ENCODE measurements around the gene GPR12.

GPR12 gene

GRCh38 chr13:26759907-26760831 is at the start of gene GPR12:
TSS of gene GPR12 (minus strand) at chr13:26760786. CDS start at chr13:26759827, 959 bp downstream.
- no peak for DNase-seq

DNA sequence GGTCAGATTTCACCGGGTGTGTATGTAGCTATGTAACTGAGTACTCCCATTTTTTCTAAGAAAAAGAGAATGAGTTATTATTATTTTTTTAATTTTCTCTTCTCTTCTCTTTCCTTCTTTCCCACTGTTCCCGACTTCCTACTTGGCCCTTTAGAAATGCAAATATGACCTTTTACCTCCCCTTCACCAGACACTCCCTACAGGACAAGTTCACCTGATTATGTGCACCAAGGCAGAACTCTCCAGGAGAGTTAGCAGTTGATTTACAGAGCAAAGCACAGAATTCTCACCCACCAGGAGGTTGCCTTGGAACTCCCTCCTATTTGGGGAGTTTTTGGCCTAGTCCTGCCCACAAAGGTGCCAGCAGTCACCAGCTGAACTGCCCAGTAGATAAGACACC is 49.5 kb upstream of the GPR12 start:
- no peak for DNase-seq

DNA sequence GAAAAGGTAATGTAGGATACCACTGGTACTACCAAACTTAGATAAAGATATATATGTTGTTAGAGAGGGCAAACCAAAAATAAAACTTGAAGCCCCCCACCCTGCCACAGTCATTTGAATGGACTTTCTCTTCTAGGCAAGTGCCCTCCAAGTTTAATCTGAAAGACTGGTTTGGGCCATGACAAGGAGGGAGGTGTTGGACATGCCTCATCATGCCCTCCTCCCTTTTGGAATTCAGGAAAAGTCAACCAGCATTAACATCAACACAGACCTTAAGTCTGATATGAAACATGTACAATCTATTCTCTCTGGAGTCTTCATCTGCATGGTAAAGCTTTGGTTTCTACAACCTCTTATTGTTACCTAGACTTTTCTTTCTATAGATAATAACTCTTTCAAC is 46.3 kb upstream of the GPR12 start:
- DNase-seq: no peak

DNA sequence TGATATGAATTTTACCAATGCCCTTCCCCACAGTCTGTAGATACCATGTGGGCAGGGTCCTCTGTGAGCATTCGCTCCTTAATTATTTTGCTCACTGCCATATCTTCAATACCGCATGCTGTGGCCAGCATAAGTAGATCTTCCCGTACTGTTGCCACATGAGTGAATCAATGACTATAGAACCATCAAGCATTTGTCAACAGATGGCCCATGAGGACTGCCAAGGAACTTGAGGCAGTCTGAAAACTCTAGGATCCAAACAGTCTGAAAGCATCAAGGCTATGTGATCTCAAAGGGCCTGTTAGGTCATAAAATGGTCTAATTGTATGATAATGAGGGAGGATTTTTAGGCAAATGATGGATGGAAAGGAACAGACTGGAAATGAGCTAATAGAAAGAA is 27.4 kb upstream of the GPR12 start:
- no peak for DNase-seq

DNA sequence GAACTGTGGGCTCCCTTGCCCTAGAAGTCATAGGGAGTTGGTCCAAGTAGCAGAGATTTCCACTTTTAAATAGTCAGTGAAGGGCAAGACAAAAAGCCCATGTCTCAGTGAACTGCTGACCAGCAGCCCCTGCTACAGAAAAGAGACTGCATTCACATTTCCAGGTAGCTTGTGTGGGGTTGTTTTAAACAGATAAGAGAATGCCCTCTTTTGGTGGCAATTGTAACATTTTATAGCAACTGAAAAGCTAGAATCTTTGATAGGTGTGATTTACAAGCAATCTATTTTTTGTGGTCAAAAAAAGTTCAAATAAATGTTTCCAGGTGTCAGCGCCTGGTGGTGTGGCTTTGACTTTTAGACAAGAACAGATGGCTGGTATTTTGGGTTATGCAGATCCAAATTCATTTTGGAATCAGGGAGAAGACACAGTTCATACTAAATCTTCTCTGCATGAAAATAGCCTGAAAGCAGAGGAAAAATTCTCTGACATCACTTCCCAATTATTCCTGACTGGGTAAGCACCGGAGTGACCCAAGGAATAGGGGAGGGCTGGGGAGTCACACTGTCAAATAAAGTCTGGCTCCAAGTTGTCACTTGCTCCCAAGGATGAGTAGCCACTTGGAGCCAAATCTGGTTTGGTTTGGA is 26.2 kb upstream of the GPR12 start:
- no peak for DNase-seq

DNA sequence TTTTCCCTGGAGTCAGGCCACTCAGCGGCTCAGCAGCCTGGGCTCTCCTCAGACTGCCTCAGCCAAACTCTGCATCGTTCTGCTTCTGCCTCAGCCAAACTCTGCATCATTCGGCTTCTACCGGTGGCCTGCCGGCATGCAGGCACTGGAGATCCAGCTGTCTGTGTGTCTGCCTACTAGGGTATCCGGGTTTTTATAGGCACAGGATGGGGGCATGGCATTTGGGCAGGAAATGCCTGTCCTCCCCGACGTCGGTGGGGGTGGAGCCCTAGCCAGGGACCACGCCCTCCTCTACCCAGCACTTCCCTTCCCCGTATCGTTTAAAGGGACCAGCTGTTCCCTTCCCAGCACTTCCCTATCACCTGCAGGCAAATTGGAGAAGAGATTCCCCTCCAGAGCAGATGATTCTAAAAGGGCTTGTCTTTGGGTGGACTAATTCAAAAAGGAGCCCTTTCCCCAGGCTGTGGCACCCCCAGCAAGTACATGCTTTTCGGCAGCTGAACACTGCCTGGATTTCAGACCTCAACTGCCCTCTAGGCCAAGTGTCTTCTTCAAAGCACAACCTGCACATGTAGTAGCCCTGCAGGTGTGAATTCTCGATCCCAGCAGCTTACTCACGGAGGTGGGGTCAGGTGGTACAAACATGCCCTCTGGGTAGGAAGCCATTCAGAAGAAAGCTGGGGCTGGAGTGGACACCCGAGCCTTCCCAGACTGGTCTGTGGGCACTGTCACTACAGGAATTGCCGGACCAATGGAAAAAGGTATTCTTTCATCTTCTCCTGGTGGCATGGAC is 25.4 kb upstream of the GPR12 start:
- DNase-seq: no peak

DNA sequence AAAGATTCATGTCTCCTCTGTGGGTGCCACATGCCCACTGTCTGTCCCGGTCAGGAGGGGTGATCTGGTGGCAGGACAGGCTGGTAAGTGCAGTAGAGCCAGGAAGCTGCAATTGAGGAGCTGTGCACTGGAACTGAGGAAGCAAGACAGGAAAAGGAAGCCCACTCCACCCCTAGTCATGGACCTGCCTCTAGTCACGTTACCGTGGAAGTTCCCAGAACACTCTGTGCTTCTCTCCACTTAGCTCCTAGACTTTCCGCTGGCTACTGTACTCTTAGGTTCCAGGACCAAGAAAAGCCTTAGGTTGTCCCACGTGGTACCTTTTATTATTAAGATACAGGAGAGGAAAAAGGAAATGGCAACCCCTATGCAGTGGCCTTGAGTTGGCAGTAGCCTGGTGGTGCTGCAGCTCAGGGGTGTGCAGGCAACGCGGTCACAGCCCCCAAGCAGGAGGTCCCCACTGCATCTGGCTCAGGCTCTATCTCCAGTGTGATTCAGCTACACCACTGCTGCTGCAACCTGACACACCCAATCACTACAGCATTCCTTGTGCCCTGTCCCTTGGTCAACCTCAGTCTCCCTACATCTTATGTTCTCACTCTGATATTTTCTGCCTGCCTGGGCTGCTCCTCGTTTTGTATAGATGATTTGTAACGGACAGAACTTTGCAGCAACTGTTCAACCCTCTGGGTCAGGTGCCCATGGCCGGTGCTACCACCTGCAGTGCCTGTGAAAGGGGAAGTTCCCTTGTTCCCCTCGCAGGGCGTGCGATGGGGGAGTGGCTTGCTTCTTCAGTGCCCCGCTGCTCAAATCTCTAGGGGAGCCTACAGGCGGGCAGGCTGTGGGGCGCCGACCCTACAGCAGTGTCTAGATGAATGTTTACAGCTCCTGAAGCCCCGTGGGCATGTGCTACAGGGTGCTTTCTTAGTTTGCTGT is 24.4 kb upstream of the GPR12 start:
- peak; percentile 9 for DNase-seq

- DNase-seq: no peak
Observed at GRCh38 chr13:26780411-26780810, 19.8 kb upstream of the GPR12 start.

GRCh38 chr13:26779321-26779720 is 18.7 kb upstream of the GPR12 start:
- no peak for DNase-seq

- DNase-seq: no peak
Observed at GRCh38 chr13:26772531-26772930, 11.9 kb upstream of the GPR12 start.

DNA sequence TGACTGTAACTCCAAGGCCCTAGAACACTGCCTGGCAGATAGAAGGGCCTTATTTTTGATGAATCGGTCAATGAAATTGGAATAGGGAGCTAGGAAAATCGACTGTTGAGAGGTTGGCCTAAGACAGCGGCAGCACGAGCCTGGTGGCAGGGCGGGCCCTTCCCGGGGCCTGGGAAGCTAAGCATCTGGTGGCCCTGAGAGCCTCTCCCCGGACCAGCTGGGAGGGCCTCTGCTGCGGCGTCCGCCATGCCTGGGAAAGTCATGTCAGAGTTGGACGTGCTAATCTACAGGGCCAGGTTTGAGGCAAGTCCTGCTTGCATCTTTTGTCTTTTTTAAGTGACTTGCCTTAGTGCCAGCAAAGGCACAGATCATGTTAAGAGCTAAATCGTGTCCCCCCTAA is 11.2 kb upstream of the GPR12 start:
- DNase-seq: no peak

GRCh38 chr13:26762745-26763345 is 2.3 kb upstream of the GPR12 start:
- no peak for DNase-seq

GRCh38 chr13:26760832-26761582 is 421 bp upstream of the GPR12 start:
- DNase-seq: no peak

GRCh38 chr13:26759249-26759906 is 1.2 kb downstream of the GPR12 start:
- no peak for DNase-seq

DNA sequence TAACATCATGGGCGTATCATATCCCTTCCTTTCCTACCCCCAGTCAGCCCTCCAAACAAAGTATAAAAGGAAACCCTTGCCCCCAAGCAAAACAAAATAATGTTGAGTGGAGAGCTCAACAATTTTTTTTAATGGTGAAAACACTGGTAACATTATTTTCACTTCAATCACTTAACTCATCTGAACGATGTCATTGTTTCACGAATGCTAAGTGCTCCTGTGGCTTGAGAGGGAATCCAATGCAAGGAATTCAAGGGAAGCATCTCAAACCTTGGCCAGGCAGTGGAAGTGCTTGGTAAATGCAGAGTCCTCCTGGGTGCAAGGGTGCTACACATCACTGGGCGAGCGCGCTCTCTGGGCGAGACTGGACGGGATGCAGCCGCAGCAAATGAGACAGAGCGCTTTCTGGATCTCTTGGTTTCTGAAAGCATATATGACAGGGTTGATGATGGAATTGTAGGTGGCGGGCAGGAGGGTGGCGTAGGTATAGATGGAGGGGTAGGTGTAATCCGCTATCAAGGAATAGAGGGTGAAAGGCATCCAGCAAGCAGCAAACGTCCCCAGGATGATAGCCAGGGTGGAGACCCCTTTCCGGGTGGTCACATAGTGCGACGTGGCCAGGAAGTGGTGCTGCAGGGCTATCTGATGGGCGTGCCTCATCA is 2.0 kb downstream of the GPR12 start:
- no peak for DNase-seq

DNA sequence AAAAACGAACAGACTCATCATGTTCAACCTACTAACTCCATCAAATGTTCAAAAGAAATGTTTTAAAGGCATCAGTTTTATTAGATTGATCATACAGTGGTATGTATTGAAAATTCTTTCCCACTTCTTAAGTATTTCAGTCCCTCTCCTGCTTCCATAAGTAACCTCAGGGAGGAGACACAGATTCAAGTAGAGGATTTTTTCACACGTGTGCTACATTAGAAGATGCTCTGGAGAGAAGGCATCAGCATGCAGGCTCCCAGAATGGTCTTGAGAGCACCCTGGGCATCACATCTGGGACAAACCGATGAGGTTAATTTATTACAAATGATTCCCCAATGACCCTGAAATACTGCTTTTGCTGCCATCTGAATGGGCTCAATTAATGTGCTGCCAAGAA is 3.6 kb downstream of the GPR12 start:
- no peak for DNase-seq

DNA sequence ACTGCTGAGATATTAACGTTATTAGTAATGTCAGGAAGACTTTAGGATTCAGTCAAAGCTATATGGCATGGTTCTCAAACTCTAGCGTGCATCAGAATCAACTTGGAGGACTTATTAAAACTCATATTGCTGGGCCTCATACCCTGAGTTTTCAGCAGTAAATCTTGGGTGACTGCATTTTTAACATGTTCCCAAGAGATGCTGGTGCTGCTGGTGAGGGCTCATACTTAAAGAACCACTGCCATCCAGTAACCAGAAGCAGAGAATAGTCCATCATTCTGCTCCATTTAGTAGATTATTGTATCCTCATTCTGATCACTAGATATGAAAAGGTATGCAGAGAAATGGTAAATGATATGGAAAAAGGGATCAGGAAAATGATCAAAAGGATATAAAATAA is 7.9 kb downstream of the GPR12 start:
- no peak for DNase-seq

DNA sequence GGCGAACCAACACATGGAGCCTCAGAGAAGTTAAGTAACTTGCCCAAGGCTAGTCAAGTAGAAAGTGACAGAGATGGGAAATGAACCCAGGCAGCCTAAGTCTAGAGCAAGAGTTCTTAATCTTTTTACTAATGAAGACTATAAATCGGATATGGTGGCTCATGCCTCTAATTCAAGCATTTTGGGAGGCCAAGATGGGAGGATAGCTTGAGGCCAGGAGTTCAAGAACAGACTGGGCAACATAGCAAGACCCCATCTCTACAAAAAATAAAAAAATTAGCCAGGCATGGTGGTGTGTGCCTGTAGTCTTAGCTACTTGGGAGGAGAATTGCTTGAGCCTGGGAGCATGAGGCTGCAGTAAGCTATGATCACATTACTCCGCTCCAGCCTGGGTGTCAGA is 10.7 kb downstream of the GPR12 start:
- DNase-seq: no peak

DNA sequence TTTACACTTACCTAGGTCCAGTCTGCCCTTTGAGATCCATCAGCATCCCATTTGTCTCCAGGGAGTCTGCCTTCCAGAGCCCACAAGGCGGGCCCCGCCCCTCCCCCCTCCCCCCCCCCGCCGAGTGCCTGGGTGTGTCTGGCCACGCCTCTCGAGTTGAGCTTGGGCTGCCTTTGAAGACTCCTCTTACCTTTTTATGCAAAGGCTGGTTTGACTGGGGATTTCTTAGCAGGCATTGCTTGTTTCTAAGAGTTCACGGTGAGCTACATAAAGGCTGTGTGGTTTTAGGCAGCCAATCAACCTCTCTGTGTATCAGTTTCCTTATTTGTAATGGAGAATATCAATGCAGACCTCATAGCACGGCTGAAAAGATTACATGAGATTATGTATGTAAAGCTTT is 11.3 kb downstream of the GPR12 start:
- no peak for DNase-seq

DNA sequence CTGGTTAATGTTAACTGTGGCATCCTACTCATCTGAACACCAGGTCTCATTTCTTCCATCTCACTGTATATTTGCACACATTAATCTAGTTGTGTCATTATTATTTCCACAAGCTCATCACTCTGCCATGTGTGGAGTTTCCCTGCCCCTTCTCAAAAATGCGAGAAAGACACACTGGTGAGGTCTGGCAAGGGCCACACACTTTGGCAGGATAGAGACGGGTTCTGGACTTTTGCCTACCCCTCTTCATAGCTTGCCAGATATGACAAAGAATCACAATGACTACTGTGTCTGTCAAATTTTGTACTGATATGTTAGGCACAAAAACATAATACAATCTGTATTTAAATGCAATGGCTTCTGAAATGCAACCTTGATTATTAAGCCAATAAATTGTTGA is 12.9 kb downstream of the GPR12 start:
- no peak for DNase-seq
